ENCODE measurements around the gene GDA. TPM values are rescaled to one million over a fixed set of nuclear protein-coding genes. Genes with fewer than 3 reads are reported as not detected.

The GDA gene
- total RNA-seq, 1 experiment from 2014 or later, result not detected

DNA sequence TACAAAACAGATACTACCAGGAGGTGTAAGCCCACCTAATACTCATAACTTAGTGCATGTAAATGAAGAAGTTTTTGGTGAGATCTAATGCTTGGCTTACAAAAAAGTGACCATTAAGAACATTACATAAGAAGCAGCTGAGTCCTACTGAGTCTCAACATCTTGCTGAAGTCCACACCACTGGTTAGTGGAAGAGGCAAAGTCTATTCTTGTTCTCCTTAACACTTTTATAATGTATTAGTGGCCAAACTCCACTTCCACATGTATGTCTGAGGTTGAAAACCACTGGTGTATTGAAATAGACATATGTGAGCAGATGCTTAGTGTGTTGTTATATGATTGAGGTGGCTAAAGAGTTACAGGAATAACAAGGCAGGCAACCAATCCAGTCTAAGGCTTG is 18.9 kb upstream of the GDA start:
- no peaks in the 10 kb centered on the region for H3K27me3 Mint-ChIP-seq (ENCODE audit: insufficient read depth, unreplicated experiment)
- H3K27ac Mint-ChIP-seq (ENCODE audit: low read depth, unreplicated experiment), result no peak overlapping the region
- ChIA-PET POLR2A (no interaction called here), CTCF (no interaction called here)
- TF ChIP-seq, protein P1, sequence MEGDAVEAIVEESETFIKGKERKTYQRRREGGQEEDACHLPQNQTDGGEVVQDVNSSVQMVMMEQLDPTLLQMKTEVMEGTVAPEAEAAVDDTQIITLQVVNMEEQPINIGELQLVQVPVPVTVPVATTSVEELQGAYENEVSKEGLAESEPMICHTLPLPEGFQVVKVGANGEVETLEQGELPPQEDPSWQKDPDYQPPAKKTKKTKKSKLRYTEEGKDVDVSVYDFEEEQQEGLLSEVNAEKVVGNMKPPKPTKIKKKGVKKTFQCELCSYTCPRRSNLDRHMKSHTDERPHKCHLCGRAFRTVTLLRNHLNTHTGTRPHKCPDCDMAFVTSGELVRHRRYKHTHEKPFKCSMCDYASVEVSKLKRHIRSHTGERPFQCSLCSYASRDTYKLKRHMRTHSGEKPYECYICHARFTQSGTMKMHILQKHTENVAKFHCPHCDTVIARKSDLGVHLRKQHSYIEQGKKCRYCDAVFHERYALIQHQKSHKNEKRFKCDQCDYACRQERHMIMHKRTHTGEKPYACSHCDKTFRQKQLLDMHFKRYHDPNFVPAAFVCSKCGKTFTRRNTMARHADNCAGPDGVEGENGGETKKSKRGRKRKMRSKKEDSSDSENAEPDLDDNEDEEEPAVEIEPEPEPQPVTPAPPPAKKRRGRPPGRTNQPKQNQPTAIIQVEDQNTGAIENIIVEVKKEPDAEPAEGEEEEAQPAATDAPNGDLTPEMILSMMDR (IDR thresholded peaks at IDR 0.05; ENCODE audit: unreplicated experiment), result no peak
- no peaks in the 10 kb centered on the region for H3K9me3 Mint-ChIP-seq (ENCODE audit: unreplicated experiment)
- H3K36me3 Mint-ChIP-seq (ENCODE audit: insufficient read depth, unreplicated experiment), result no peaks in the 10 kb centered on the region
- BruUV-seq (replicated peaks), result no TSS peak
- H3K4me1 Mint-ChIP-seq (ENCODE audit: insufficient read depth, unreplicated experiment), result peaks cover 11% of the 10 kb centered on the region
- intact Hi-C loops (cut with micrococcal nuclease), result no loop called here
- no peak overlapping the region for H3K4me3 Mint-ChIP-seq (ENCODE audit: unreplicated experiment)
- no peak for DNase-seq (ENCODE audit: unreplicated experiment)

DNA sequence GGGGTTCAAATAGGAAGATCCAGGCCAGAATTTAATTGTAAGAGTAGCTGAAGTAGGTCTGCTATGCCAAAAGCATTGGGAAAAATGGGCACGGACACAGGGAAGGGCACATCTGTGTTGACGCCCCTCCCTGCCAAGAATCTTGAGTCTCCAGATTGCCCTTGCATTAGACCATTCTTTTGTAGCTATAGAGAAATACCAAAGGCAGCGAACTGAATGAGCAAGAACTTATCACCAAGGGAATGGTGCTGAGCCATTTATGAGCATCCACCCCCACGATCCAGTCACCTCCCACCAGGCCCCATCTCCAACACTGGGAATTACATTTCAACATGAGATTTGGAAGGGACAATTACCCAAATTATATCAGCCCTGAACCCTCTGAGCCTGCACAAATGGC is 18.0 kb upstream of the GDA start:
- no peaks in the 10 kb centered on the region for H3K9me3 Mint-ChIP-seq (ENCODE audit: unreplicated experiment)
- peaks cover 11% of the 10 kb centered on the region for H3K4me1 Mint-ChIP-seq (ENCODE audit: insufficient read depth, unreplicated experiment)
- no peak for DNase-seq (ENCODE audit: unreplicated experiment)
- H3K27ac Mint-ChIP-seq (ENCODE audit: low read depth, unreplicated experiment), result no peak overlapping the region
- intact Hi-C loops (cut with micrococcal nuclease), result no loop called here
- ChIA-PET CTCF (no interaction called here), POLR2A (no interaction called here)
- H3K36me3 Mint-ChIP-seq (ENCODE audit: insufficient read depth, unreplicated experiment), result no peaks in the 10 kb centered on the region
- TF ChIP-seq, protein P1 (IDR thresholded peaks at IDR 0.05; ENCODE audit: unreplicated experiment), result no peak
- no peaks in the 10 kb centered on the region for H3K27me3 Mint-ChIP-seq (ENCODE audit: insufficient read depth, unreplicated experiment)
- BruUV-seq (replicated peaks), result no TSS peak
- no peak overlapping the region for H3K4me3 Mint-ChIP-seq (ENCODE audit: unreplicated experiment)

DNA sequence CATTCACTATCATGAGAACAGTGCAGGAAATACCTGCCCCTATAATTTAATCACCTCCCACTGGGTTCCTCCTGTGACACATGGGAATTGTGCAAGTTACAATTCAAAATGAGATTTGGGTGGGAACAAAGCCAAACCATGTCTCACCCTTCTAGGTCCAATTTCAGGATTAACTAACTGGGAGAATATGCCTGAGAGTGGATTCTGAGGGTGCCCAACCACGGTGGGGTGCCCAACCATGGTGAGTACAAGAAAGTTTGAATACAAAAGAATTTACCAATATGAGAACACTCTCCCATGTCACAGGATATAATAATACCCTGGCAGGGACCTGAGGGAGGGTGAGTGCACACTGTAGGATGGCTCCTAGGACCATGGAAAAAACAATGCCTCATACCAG is 17.2 kb upstream of the GDA start:
- intact Hi-C loops (cut with micrococcal nuclease), result no loop called here
- no peaks in the 10 kb centered on the region for H3K36me3 Mint-ChIP-seq (ENCODE audit: insufficient read depth, unreplicated experiment)
- H3K4me3 Mint-ChIP-seq (ENCODE audit: unreplicated experiment), result no peak overlapping the region
- CTCF ChIA-PET, result no interaction called here
- no TSS peak for BruUV-seq (replicated peaks)
- no peaks in the 10 kb centered on the region for H3K9me3 Mint-ChIP-seq (ENCODE audit: unreplicated experiment)
- no peaks in the 10 kb centered on the region for H3K27me3 Mint-ChIP-seq (ENCODE audit: insufficient read depth, unreplicated experiment)
- no peak overlapping the region for H3K27ac Mint-ChIP-seq (ENCODE audit: low read depth, unreplicated experiment)
- TF ChIP-seq, protein P1 (IDR thresholded peaks at IDR 0.05; ENCODE audit: unreplicated experiment), result no peak
- DNase-seq (ENCODE audit: unreplicated experiment), result peak; percentile 88
- H3K4me1 Mint-ChIP-seq (ENCODE audit: insufficient read depth, unreplicated experiment), result peaks cover 11% of the 10 kb centered on the region
- POLR2A ChIA-PET, result no interaction called here

DNA sequence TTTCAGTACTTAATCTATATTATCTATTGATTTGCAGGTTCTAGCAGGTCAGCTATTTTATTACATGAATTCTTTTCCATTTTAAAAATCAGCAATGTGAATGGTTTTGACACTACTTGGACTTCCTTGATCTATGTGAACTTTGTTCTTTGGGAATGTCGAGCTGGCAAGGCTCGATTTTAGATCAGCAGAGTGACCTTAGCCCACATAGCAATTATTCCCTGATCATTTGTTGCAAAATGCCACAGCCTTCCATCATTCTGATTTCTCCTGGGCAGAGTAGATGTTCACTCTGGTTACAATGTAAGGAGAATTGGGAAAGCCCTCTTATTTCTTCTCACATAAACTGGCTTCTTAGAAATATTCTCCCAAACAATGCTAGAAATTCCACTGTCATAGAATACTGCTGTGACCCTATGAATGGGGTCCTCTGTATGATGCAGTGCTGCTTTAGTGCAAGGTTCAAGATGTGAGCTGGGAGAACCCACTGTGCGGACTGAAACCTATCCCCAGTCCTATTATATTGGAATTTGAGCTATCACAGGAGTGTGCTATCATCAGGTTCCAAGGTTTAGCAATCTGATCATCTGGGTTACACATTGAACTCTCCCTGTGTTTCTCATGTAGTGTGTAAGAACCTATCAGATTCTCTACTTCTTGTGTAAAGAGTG is 15.7 kb upstream of the GDA start:
- POLR2A ChIA-PET, result interaction anchor here (0.6 kb wide), 2 partner anchors 231 to 246 kb away, joined by 3 read pairs; no protein-coding TSS in a partner anchor
- H3K4me1 Mint-ChIP-seq (ENCODE audit: insufficient read depth, unreplicated experiment), result peaks cover 11% of the 10 kb centered on the region
- BruUV-seq (replicated peaks), result no TSS peak

More for the DNA sequence above, 15.7 kb upstream of the GDA start:
- Mint-ChIP-seq H3K9me3 (ENCODE audit: unreplicated experiment) (no peaks in the 10 kb centered on the region), H3K27me3 (ENCODE audit: insufficient read depth, unreplicated experiment) (no peaks in the 10 kb centered on the region), H3K36me3 (ENCODE audit: insufficient read depth, unreplicated experiment) (no peaks in the 10 kb centered on the region), H3K4me3 (ENCODE audit: unreplicated experiment) (no peak overlapping the region), H3K27ac (ENCODE audit: low read depth, unreplicated experiment) (no peak overlapping the region)
- CTCF ChIA-PET, result interaction anchor here (0.6 kb wide), 1 partner anchor 1188 kb away, joined by 4 read pairs; no protein-coding TSS in a partner anchor
- intact Hi-C loops (cut with micrococcal nuclease), result no loop called here
- TF ChIP-seq, protein P1 (IDR thresholded peaks at IDR 0.05; ENCODE audit: unreplicated experiment), result no peak
- no peak for DNase-seq (ENCODE audit: unreplicated experiment)
